GM23248 (cell line): ENCODE data around the gene HIP1.

Experiments used
- EZH2 ChIP-seq: fragments of 200-600 bp; sonication (generic); IDR thresholded peaks from 2 replicates; pipeline ENCODE4 v1.6.1; 2018; ENCODE audit warnings: antibody characterized with exemption, mild to moderate bottlenecking; ENCODE audit not compliant: insufficient read depth, poor library complexity, severe bottlenecking
- EZH2phosphoT487 ChIP-seq: fragments of 200-600 bp; sonication (generic); IDR thresholded peaks from 2 replicates; pipeline ENCODE4 v1.6.1; 2018; ENCODE audit warnings: antibody characterized with exemption, moderate library complexity, mild to moderate bottlenecking, low read depth; ENCODE audit not compliant: insufficient read depth

GRCh38 chr7:75595766-75596165, 143.0 kb downstream of the HIP1 start:
- TF ChIP-seq EZH2 (no peak), EZH2phosphoT487 (no peak)
